Sciatic nerve (tissue), 2 donors: ENCODE measurements around the gene MARCHF3. TPM values are rescaled to one million over a fixed set of nuclear protein-coding genes. Genes with fewer than 3 reads are reported as not detected.
"Not testable (repeated sequence)": the region's sequence is repeated elsewhere in the genome, so short reads cannot be mapped to it uniquely, and the experiment has no call there.

Experiments
- ATAC-seq: fragments of 200-7000 bp; cut with Tn5 transposase; one replicate; pipeline ENCODE4 v1.9.1; 2020; ENCODE audit warnings: mild to moderate bottlenecking, moderate library complexity
- DNase-seq: peaks from one replicate; pipeline ENCODE4 v3.0.0-alpha.2; 2020; ENCODE audit warnings: low spot score
- intact Hi-C: fragments of 100-400 bp; cut with DNase I; formaldehyde crosslinking; loops from one replicate; pipeline ENCODE4 v1.14.2; 2022
- total RNA-seq: library from RNA; stranded (reverse); fragmentation: NEBNext Ultra II Directional; extraction: Animal tissue kit (Norgen Biotek cat#: 25700); gene quantifications from one replicate; pipeline ENCODE4 v1.2.1, GENCODE V29; 2021
- donor health status: DM: no; HTN: no; CAD: no.
- donor health status: DM: no; HTN: no; CAD: no.

The MARCHF3 gene
- total RNA-seq, 1 donor from 2014 or later: 14.8 TPM

GRCh38 chr5:126900796-126901195 lies 129.6 kb downstream of the MARCHF3 start:
- intact Hi-C loops: no loop called here
- ATAC-seq (no peak), DNase-seq (no peak)

- DNase-seq: no peak
- intact Hi-C loops: no loop called here
- no peak for ATAC-seq
Measured at GRCh38 chr5:126899476-126899875, 130.9 kb downstream of the MARCHF3 start.

GRCh38 chr5:126897851-126898630 lies 132.3 kb downstream of the MARCHF3 start:
- no peak for ATAC-seq
- intact Hi-C loops: no loop called here
- DNase-seq: no peak

- intact Hi-C loops: no loop called here
- no peak for ATAC-seq
- no peak for DNase-seq
Measured at GRCh38 chr5:126896170-126896702, 134.1 kb downstream of the MARCHF3 start.

GRCh38 chr5:126895712-126896111 lies 134.6 kb downstream of the MARCHF3 start:
- intact Hi-C loops, DNase-seq, ATAC-seq: not testable (repeated sequence)

- intact Hi-C loops, ATAC-seq, DNase-seq: not testable (repeated sequence)
Measured at GRCh38 chr5:126890414-126890813, 139.9 kb downstream of the MARCHF3 start.

- ATAC-seq (no peak), DNase-seq (no peak)
- intact Hi-C loops: no loop called here
Measured at GRCh38 chr5:126888175-126888574, 142.2 kb downstream of the MARCHF3 start.

- intact Hi-C loops: no loop called here
- peak; percentile 36 for ATAC-seq
- DNase-seq: no peak
Measured at GRCh38 chr5:126884269-126884819, 146.0 kb downstream of the MARCHF3 start.

- no peak for ATAC-seq
- intact Hi-C loops: no loop called here
- no peak for DNase-seq
Measured at GRCh38 chr5:126883564-126884245, 146.7 kb downstream of the MARCHF3 start.

GRCh38 chr5:126881821-126882600 lies 148.3 kb downstream of the MARCHF3 start:
- intact Hi-C loops: no loop called here
- ATAC-seq (no peak), DNase-seq (no peak)

GRCh38 chr5:126878634-126879033 lies 151.7 kb downstream of the MARCHF3 start:
- ATAC-seq (no peak), DNase-seq (no peak)
- intact Hi-C loops: no loop called here

- ATAC-seq: no peak
- intact Hi-C loops: no loop called here
- no peak for DNase-seq
Measured at GRCh38 chr5:126878085-126878484, 152.3 kb downstream of the MARCHF3 start.

GRCh38 chr5:126877602-126878001 lies 152.8 kb downstream of the MARCHF3 start:
- no peak for ATAC-seq
- no peak for DNase-seq
- intact Hi-C loops: no loop called here

GRCh38 chr5:126875303-126875785 lies 155.0 kb downstream of the MARCHF3 start:
- DNase-seq (no peak), ATAC-seq (no peak)
- intact Hi-C loops: no loop called here

- DNase-seq (no peak), ATAC-seq (no peak)
- intact Hi-C loops: no loop called here
Measured at GRCh38 chr5:126872561-126873354, 157.6 kb downstream of the MARCHF3 start.

GRCh38 chr5:126871441-126871840 lies 158.9 kb downstream of the MARCHF3 start:
- intact Hi-C loops: no loop called here
- ATAC-seq: no peak
- no peak for DNase-seq

- DNase-seq (no peak), ATAC-seq (peak; percentile 64)
- intact Hi-C loops: no loop called here
Measured at GRCh38 chr5:126869005-126869451, 161.3 kb downstream of the MARCHF3 start.

- no peak for ATAC-seq
- intact Hi-C loops: no loop called here
- no peak for DNase-seq
Measured at GRCh38 chr5:126868338-126869004, 161.9 kb downstream of the MARCHF3 start.
